MG63 (cell line): ENCODE measurements around the gene NAALADL2. TPM values are rescaled to one million over a fixed set of nuclear protein-coding genes. Genes with fewer than 3 reads are reported as not detected.

Experiments
- DNase-seq: peaks from one replicate; pipeline ENCODE4 v3.0.0-alpha.2; 2020
- H3K27me3 ChIP-seq: fragments of 250-450 bp; sonication (Bioruptor Pico); 2 replicates; pipeline ENCODE4 v1.5.1; 2020; ENCODE audit warnings: mild to moderate bottlenecking, moderate library complexity
- H3K36me3 ChIP-seq: fragments of 250-450 bp; sonication (Bioruptor Pico); 2 replicates; pipeline ENCODE4 v1.5.1; 2020; ENCODE audit warnings: mild to moderate bottlenecking, moderate library complexity
- H3K4me3 ChIP-seq: fragments of 250-450 bp; sonication (Bioruptor Pico); 2 replicates; pipeline ENCODE4 v1.5.1; 2020; ENCODE audit warnings: mild to moderate bottlenecking, moderate library complexity
- H3K9me3 ChIP-seq: fragments of 250-450 bp; sonication (Bioruptor Pico); 2 replicates; pipeline ENCODE4 v1.5.1; 2020; ENCODE audit warnings: mild to moderate bottlenecking, moderate library complexity
- total RNA-seq: library from RNA; depleted of rRNA; stranded (reverse); fragments of >200 nt; shearing (Covaris generic); gene quantifications from 2 replicates; pipeline ENCODE4 v1.2.3, GENCODE V29; 2014; ENCODE audit warnings: low replicate concordance

The NAALADL2 gene
- total RNA-seq, 1 experiment from 2014 or later: 1.6 TPM

GRCh38 chr3:175185903-175186302, 326.8 kb downstream of the NAALADL2 start:
- Histone ChIP-seq H3K9me3 (peaks cover 1% of the 10 kb centered on the region; the same call in 1 of the 2 replicates), H3K27me3 (no peaks in the 10 kb centered on the region), H3K36me3 (no peaks in the 10 kb centered on the region), H3K4me3 (no peak overlapping the region)
- no peak for DNase-seq

GRCh38 chr3:175186511-175186910, 327.4 kb downstream of the NAALADL2 start:
- DNase-seq: no peak
- Histone ChIP-seq H3K9me3 (peaks cover 1% of the 10 kb centered on the region; the same call in 1 of the 2 replicates), H3K36me3 (no peaks in the 10 kb centered on the region), H3K4me3 (no peak overlapping the region), H3K27me3 (no peaks in the 10 kb centered on the region)

- Histone ChIP-seq H3K9me3 (peaks cover 1% of the 10 kb centered on the region; the same call in 1 of the 2 replicates), H3K27me3 (no peaks in the 10 kb centered on the region), H3K4me3 (no peak overlapping the region), H3K36me3 (no peaks in the 10 kb centered on the region)
- DNase-seq: peak; percentile 9
These were observed 328.5 kb downstream of the NAALADL2 start for GRCh38 chr3:175187586-175187985.

GRCh38 chr3:175192536-175192935, 333.4 kb downstream of the NAALADL2 start:
- DNase-seq: no peak

GRCh38 chr3:175193815-175194518, 334.8 kb downstream of the NAALADL2 start:
- Histone ChIP-seq H3K27me3 (no peaks in the 10 kb centered on the region), H3K4me3 (no peak overlapping the region), H3K9me3 (peaks cover 5% of the 10 kb centered on the region; the same call in 1 of the 2 replicates), H3K36me3 (peaks cover 6% of the 10 kb centered on the region; the same call in 1 of the 2 replicates)
- no peak for DNase-seq

More at GRCh38 chr3:175192536-175192935, 333.4 kb downstream of the NAALADL2 start:
- H3K4me3 ChIP-seq: no peak overlapping the region
- peaks cover 6% of the 10 kb centered on the region; the same call in 1 of the 2 replicates for H3K36me3 ChIP-seq
- H3K27me3 ChIP-seq: no peaks in the 10 kb centered on the region
- H3K9me3 ChIP-seq: peaks cover 5% of the 10 kb centered on the region; the same call in 1 of the 2 replicates

- no peaks in the 10 kb centered on the region; the same call in 1 of the 2 replicates for H3K9me3 ChIP-seq
- DNase-seq: no peak
- H3K27me3 ChIP-seq: no peaks in the 10 kb centered on the region
- H3K36me3 ChIP-seq: peaks cover 2% of the 10 kb centered on the region; the same call in 1 of the 2 replicates
- H3K4me3 ChIP-seq: no peak overlapping the region
These were observed 340.1 kb downstream of the NAALADL2 start for GRCh38 chr3:175198991-175199783.

- Histone ChIP-seq H3K36me3 (peaks cover 2% of the 10 kb centered on the region; the same call in 1 of the 2 replicates), H3K4me3 (no peak overlapping the region), H3K27me3 (no peaks in the 10 kb centered on the region), H3K9me3 (peaks cover 1% of the 10 kb centered on the region)
- DNase-seq: no peak
These were observed 340.8 kb downstream of the NAALADL2 start for GRCh38 chr3:175199961-175200360.

GRCh38 chr3:175200391-175201095, 341.4 kb downstream of the NAALADL2 start:
- DNase-seq: no peak

GRCh38 chr3:175207361-175207760, 348.2 kb downstream of the NAALADL2 start:
- DNase-seq: no peak
- Histone ChIP-seq H3K36me3 (peaks cover 6% of the 10 kb centered on the region), H3K4me3 (no peak overlapping the region), H3K27me3 (no peaks in the 10 kb centered on the region), H3K9me3 (peaks cover 10% of the 10 kb centered on the region)

More at GRCh38 chr3:175200391-175201095, 341.4 kb downstream of the NAALADL2 start:
- peaks cover 5% of the 10 kb centered on the region for H3K9me3 ChIP-seq
- no peak overlapping the region for H3K4me3 ChIP-seq
- peaks cover 2% of the 10 kb centered on the region; the same call in 1 of the 2 replicates for H3K36me3 ChIP-seq
- no peaks in the 10 kb centered on the region for H3K27me3 ChIP-seq

GRCh38 chr3:175208326-175208725, 349.2 kb downstream of the NAALADL2 start:
- DNase-seq: peak; percentile 54
- peaks cover 6% of the 10 kb centered on the region for H3K36me3 ChIP-seq
- no peaks in the 10 kb centered on the region for H3K27me3 ChIP-seq
- no peak overlapping the region for H3K4me3 ChIP-seq
- H3K9me3 ChIP-seq: peaks cover 10% of the 10 kb centered on the region

GRCh38 chr3:175211466-175211865, 352.3 kb downstream of the NAALADL2 start:
- no peak overlapping the region for H3K4me3 ChIP-seq
- H3K9me3 ChIP-seq: peaks cover 5% of the 10 kb centered on the region; the same call in 1 of the 2 replicates
- peaks cover 6% of the 10 kb centered on the region for H3K36me3 ChIP-seq
- DNase-seq: no peak
- H3K27me3 ChIP-seq: no peaks in the 10 kb centered on the region

GRCh38 chr3:175212896-175213295, 353.8 kb downstream of the NAALADL2 start:
- peaks cover 6% of the 10 kb centered on the region for H3K36me3 ChIP-seq
- no peak overlapping the region for H3K4me3 ChIP-seq
- H3K27me3 ChIP-seq: no peaks in the 10 kb centered on the region
- DNase-seq: peak; percentile 58
- peaks cover 5% of the 10 kb centered on the region; the same call in 1 of the 2 replicates for H3K9me3 ChIP-seq

GRCh38 chr3:175214216-175214615, 355.1 kb downstream of the NAALADL2 start:
- Histone ChIP-seq H3K4me3 (no peak overlapping the region), H3K36me3 (peaks cover 1% of the 10 kb centered on the region), H3K27me3 (no peaks in the 10 kb centered on the region), H3K9me3 (peaks cover 4% of the 10 kb centered on the region; the same call in 1 of the 2 replicates)
- no peak for DNase-seq

- no peaks in the 10 kb centered on the region for H3K36me3 ChIP-seq
- no peaks in the 10 kb centered on the region for H3K9me3 ChIP-seq
- H3K4me3 ChIP-seq: no peak overlapping the region
- no peaks in the 10 kb centered on the region for H3K27me3 ChIP-seq
- DNase-seq: no peak
These were observed 356.7 kb downstream of the NAALADL2 start for GRCh38 chr3:175215833-175216232.

- DNase-seq: no peak
- H3K36me3 ChIP-seq: no peaks in the 10 kb centered on the region
- H3K9me3 ChIP-seq: no peaks in the 10 kb centered on the region; the same call in 1 of the 2 replicates
- no peak overlapping the region for H3K4me3 ChIP-seq
- H3K27me3 ChIP-seq: no peaks in the 10 kb centered on the region
These were observed 363.2 kb downstream of the NAALADL2 start for GRCh38 chr3:175222356-175222755.

GRCh38 chr3:175224051-175224450, 364.9 kb downstream of the NAALADL2 start:
- DNase-seq: no peak
- no peaks in the 10 kb centered on the region for H3K36me3 ChIP-seq
- no peaks in the 10 kb centered on the region for H3K27me3 ChIP-seq
- no peaks in the 10 kb centered on the region; the same call in 1 of the 2 replicates for H3K9me3 ChIP-seq
- no peak overlapping the region for H3K4me3 ChIP-seq
